Peyer's patch (tissue), 4 donors: ENCODE data around the gene DNALI1.

Experiments
- CTCF ChIP-seq, 6 experiments: fragments of 450-650 bp in 4 of 6; fragments of 200-600 bp in 2 of 6; sonication (generic) in 1 of 6; IDR thresholded peaks; one replicate each; pipeline ENCODE4 v1.5.1; 2017 to 2019; ENCODE audit warnings: antibody characterized with exemption in 6 of 6, mild to moderate bottlenecking in 3 of 6, moderate library complexity in 1 of 6
- POLR2A ChIP-seq, 2 donors: fragments of 450-650 bp; IDR thresholded peaks; one replicate each; pipeline ENCODE4 v1.5.1; 2017; ENCODE audit warnings: antibody characterized with exemption in 2 of 2, mild to moderate bottlenecking in 2 of 2, moderate library complexity in 2 of 2

GRCh38 chr1:37575692-37576091, 19.0 kb downstream of the DNALI1 start:
- TF ChIP-seq POLR2A (IDR thresholded peaks at IDR 0.05) = no peak
- no peak for TF ChIP-seq CTCF (IDR thresholded peaks at IDR 0.05)
